ENCODE results near the gene TRIM59.
"Not testable (repeated sequence)": the region's sequence is repeated elsewhere in the genome, so short reads cannot be mapped to it uniquely, and the experiment has no call there.

Gene TRIM59

GRCh38 chr3:160460033-160460432 is 10.4 kb upstream of the TRIM59 start:
- Histone ChIP-seq H3K27ac (no peak overlapping the region), H3K4me3 (no peak overlapping the region)
- no peak for DNase-seq (ENCODE audit: low spot score)
- no peak for TF ChIP-seq CTCF (IDR thresholded peaks at IDR 0.05)

DNA sequence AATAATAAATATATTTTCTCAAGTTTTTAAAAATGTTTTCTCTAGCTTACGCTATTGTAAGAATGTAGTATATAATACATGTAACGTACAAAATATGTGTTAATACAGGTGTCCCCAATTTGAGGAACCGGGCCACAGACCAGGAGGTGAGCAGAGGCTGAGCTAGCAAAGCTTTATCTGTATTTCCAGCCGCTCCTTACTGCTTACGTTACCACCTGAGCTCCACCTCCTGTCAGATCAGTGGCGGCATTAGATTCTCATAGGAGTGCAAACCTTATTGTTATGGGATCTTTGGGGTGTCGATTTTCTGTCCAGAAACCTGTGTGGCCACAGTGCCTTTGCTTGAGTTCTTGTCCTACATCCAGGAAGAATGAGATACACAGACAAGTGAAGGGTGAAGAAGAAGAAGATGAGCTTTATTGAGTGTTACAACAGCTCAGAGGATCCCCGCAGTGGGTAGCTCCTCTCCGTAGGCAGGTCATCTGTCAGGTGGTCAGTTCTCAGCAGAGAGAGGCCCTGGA is 9.9 kb upstream of the TRIM59 start:
- Histone ChIP-seq H3K27ac (no peak overlapping the region), H3K4me3 (no peak overlapping the region)
- no peak for DNase-seq (ENCODE audit: low spot score)
- no peak for TF ChIP-seq CTCF (IDR thresholded peaks at IDR 0.05)

GRCh38 chr3:160458151-160458550 is 8.6 kb upstream of the TRIM59 start:
- H3K27ac ChIP-seq: no peak overlapping the region
- no peak overlapping the region for H3K4me3 ChIP-seq
- no peak for TF ChIP-seq CTCF (IDR thresholded peaks at IDR 0.05)
- no peak for DNase-seq (ENCODE audit: low spot score)

DNA sequence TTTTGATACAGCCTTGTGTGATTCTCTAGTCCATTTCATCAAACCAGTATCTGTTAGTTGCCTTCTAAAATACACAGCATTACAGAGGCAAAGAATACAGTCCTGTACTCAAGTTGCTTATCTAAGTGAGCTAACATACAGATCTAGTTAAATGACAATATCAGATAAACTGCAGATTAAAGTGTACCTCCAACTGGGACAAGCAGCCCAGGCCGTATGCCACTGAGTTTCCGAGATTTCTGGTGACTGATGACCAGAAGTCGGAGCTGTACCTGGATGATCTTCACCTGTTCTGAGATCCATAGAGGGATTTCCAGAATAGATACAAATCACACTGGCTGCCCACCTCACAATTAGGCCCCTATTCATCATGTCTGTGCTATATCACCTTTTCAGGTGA is 6.3 kb upstream of the TRIM59 start:
- no peak for TF ChIP-seq CTCF (IDR thresholded peaks at IDR 0.05)
- H3K4me3 ChIP-seq: no peak overlapping the region
- DNase-seq (ENCODE audit: low spot score): no peak
- no peak overlapping the region for H3K27ac ChIP-seq

- no peak for DNase-seq (ENCODE audit: low spot score)
- no peak overlapping the region for H3K27ac ChIP-seq
- no peak for TF ChIP-seq CTCF (IDR thresholded peaks at IDR 0.05)
- H3K4me3 ChIP-seq: no peak overlapping the region
These were observed 5.4 kb upstream of the TRIM59 start for GRCh38 chr3:160454995-160455394.

- not testable (repeated sequence) for H3K4me3 ChIP-seq; H3K27ac ChIP-seq; DNase-seq (ENCODE audit: low spot score)
These were observed 2.7 kb upstream of the TRIM59 start for GRCh38 chr3:160452251-160452650.

GRCh38 chr3:160451602-160452001 is 2.0 kb upstream of the TRIM59 start:
- TF ChIP-seq CTCF (IDR thresholded peaks at IDR 0.05): no peak
- H3K27ac ChIP-seq: no peak overlapping the region

DNA sequence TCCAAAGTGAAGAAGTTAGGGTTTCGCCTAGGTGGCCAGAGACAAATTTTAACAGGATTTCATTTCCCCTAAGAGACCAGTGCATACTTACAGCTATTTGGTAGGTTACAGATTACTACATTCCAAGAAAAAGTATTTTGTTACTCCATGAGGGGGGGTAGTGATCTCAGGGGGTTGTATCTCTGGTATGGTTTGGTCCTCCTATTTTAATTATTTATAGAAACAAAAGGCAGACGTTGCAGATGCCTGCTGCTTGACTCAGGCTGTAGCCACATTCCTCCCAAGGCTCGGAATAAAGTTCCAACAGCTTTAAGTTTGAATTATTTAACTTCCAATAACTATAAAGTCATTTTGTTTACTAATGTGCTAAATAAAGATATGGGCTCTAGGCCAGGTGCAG is 1.3 kb upstream of the TRIM59 start:
- no peak for DNase-seq (ENCODE audit: low spot score)
- no peak overlapping the region for H3K4me3 ChIP-seq
- no peak for TF ChIP-seq CTCF (IDR thresholded peaks at IDR 0.05)
- H3K27ac ChIP-seq: no peak overlapping the region

More at GRCh38 chr3:160451602-160452001, 2.0 kb upstream of the TRIM59 start:
- no peak overlapping the region for H3K4me3 ChIP-seq
- DNase-seq (ENCODE audit: low spot score): no peak
